ENCODE data around the gene FASLG.
"Not testable (repeated sequence)": the region's sequence is repeated elsewhere in the genome, so short reads cannot be mapped to it uniquely, and the experiment has no call there.

The FASLG gene, protein sequence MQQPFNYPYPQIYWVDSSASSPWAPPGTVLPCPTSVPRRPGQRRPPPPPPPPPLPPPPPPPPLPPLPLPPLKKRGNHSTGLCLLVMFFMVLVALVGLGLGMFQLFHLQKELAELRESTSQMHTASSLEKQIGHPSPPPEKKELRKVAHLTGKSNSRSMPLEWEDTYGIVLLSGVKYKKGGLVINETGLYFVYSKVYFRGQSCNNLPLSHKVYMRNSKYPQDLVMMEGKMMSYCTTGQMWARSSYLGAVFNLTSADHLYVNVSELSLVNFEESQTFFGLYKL

DNA sequence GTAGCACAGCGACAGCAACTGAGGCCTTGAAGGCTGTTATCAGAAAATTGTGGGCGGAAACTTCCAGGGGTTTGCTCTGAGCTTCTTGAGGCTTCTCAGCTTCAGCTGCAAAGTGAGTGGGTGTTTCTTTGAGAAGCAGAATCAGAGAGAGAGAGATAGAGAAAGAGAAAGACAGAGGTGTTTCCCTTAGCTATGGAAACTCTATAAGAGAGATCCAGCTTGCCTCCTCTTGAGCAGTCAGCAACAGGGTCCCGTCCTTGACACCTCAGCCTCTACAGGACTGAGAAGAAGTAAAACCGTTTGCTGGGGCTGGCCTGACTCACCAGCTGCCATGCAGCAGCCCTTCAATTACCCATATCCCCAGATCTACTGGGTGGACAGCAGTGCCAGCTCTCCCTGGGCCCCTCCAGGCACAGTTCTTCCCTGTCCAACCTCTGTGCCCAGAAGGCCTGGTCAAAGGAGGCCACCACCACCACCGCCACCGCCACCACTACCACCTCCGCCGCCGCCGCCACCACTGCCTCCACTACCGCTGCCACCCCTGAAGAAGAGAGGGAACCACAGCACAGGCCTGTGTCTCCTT is at the start of gene FASLG:
Gene FASLG, plus strand, starts transcription at position 233 of the 583 bp plus-strand sequence. Its CDS starts 99 bp downstream, at position 332.
- no peak for DNase-seq

DNA sequence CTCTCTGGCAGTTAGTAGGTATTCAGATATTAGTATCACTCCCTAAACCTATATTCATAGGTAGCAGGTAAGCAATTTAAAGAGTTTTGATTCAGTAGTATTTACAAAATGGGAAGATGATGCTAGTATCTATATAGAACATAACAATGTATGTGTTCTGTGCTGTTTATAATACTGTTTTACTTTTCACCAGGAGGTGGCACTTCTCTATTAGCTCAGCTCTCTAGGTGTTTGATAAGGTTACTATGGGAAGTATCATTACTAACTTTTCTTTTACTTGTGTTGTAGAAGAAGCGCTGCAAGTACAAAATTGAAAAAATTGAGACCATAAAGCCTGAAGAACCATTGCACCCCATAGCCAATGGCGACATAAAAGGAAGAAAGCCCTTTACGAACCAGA is 49.4 kb upstream of the FASLG start:
- DNase-seq, result no peak

DNA sequence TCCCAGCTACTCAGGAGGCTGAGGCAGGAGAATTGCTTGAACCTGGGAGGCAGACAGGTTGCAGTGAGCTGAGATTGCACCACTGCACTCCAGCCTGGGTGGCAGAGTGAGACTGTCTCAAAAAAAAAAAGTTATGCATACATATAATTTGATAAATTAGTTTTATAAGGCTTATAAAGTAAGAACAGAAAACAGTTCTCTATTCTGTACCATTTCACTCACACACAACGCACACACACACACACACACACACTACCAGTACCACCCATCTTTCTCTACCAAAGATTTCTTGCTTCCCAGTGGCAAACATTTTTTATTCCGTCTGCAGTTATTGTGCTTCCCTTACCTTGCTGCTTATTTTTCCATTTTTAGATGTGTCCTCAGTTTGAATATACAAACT is 46.4 kb upstream of the FASLG start:
- no peak for DNase-seq

DNA sequence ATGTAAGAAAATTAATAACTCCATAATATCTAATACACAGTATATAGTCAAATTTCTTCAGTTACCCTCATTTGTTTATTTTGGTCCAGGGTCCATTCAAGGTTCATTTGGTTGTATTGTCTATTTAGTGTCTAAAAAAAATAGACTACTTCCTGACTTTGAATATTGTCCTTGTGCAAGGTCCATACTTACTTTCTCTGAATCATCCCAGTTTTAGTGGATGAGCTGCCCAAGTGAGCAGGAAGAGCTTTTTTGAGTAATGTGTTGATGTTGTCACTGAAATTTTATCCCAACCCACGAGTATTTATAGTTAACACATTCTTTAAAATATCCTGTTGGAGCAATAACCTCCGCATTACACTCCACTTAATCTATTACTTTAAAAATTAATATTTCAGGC is 45.6 kb upstream of the FASLG start:
- DNase-seq, result no peak

DNA sequence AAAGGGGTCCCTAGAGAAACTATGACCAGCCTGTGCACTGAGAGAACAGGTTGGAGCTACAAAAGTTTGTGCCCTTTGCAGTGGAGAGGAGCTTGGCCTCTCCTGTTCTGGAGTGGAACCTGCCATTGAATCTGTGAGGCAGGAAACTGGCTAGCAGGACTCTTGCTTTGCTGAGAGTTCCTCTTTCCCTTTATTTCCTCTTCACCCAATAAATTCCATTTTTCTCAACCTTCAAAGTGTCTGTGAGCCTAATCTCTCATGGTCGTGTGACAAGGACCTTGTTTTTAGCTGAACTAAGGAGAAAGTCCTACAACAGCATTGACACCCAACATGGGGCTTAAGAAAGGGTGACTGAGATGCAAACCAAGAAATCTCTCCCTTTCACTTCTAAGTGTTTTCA is 42.7 kb upstream of the FASLG start:
- no peak for DNase-seq

DNA sequence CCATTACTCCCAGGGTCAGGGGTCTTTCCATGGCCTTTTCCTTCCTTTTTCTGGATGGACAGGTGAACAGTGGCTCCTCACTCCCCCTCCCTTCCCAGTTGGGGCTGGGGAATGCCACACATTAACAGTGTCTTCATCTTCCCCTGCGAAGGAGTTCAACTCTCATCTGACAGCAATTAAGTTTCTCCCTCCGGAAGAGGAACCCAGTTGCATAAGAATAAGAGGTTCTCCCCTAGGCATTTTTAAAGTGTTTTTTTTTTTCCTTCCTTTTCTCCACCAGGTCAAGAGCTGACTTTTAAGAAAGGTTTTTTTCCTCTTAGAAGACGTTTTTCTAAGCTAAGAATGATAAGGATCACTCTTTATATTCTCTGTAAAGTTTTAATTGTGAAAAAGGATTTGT is 42.3 kb upstream of the FASLG start:
- no peak for DNase-seq

DNA sequence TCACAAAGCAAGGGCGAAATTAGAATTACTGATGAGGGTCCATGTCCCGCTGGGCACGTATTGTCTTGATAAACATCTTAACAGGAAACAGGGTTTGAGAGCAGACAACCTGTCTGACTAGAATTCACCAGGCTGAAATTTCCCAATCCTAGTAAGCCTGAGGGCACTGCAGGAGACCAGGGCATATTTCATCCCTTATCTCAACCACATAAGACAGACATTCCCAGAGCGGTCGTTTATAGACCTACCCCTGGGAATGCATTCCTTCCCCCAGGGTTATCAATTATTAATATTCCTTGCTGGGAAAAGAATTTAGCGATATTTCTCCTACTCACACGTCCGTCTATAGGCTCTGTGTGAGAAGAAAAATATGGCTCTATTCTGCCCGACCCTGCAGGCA is 38.3 kb upstream of the FASLG start:
- DNase-seq, result not testable (repeated sequence)

DNA sequence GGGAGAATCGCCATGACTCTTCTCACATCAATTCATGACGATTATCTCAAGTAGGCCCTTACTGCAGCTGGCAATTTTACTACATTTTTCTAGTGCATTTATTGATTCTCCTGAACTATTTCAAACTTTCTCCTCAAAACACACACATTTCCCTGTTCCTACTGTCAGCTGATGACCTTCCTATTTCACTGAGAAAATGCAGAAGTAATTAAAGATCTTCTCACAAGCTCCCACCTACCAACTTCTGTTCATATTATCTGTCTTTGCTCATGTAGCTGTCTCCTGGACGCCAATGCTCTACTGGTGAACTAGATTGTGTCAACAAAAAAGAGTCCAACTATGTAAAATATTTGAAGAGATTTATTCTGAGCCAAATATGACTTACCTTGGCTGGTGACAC is 36.4 kb upstream of the FASLG start:
- DNase-seq, result no peak

DNA sequence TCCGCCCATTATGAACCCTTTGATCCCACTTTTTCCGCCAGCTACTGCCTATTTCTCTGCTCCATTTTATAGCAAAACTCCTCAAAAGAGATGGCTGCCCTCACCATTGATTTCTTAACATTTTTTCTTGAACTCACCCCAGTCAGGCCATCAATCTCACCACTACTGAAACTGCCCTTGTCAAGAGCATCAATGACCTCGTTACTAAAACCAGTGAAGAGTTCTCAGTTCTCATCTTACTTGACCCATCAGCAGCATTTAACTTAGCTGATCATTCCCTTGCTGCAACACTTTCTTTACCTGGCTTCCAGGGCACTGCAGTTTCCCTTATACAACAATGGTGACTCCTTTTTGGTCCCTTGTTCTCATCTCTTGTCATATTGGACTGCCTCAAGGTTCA is 35.2 kb upstream of the FASLG start:
- no peak for DNase-seq

DNA sequence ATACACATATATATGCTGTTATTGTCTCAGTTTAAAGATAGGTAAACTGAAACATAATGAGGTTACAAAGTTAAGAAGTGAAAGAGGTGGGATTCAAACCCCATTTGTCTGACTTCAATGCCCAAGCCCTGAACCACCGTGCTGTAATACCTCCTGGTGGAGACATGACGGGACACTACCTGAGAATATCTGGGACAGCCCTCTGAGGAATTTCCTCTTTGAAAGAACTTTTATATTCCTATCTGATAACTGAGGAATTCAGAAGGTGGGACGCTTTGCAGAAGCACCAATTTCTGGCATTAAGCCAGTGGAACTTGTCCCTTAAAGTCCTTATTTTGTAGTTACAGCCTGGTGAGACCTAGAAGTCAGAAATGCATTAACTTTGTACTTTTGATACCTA is 32.1 kb upstream of the FASLG start:
- no peak for DNase-seq

DNA sequence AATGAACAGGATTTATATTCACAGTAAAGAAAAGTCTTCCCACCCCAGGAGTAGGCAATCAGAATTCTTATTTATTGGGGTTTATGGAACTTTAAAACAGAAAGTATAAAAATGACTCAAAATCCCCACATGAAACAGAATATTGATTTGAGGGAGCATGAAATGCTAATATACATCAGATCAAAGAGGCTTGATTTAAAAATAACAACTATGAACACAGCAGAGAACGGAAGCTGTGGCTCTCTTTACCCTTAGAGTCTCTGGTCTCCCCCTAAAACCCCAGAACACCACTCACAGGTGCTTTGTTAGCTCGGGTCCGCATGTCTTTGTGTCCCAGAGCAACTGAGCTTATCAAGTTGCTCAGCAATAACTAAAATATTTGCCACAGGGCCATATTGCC is 31.2 kb upstream of the FASLG start:
- DNase-seq, result no peak

DNA sequence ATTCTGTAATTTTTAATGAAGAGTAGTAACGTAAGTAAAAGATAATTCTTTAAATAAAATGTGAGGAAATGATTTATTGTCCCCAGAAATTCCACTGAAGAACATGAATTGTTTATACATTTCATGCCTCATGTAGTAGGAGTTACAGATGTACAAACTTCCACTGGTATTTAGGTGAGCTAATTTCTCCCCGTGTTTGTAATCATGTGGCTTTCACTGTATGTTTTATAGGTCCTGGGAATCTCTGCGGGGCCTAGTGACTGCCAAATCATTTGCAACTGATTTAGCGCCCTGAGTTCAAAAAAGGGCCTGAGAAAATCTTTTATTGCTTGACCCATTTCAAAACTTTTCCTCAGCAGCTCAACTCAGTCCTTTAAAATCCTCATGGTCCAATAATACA is 30.5 kb upstream of the FASLG start:
- DNase-seq, result no peak

DNA sequence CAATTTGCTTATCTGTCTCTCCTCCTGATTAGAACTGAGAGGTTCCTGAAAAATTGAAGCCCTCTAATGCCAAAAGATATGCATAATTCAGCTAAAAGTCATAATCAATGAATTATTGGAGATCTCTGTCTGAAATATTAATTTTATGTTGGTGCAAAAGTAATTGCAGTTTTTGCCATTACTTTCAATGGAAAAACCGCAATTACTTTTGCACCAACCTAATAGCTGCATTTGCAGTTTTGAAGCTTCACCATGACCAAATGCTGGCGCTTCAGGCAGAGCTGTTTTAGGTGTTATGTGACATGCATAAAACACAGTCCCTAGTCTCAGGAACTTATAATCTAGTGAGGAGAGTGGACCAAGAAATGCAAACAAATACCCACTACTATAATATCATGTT is 29.7 kb upstream of the FASLG start:
- no peak for DNase-seq

DNA sequence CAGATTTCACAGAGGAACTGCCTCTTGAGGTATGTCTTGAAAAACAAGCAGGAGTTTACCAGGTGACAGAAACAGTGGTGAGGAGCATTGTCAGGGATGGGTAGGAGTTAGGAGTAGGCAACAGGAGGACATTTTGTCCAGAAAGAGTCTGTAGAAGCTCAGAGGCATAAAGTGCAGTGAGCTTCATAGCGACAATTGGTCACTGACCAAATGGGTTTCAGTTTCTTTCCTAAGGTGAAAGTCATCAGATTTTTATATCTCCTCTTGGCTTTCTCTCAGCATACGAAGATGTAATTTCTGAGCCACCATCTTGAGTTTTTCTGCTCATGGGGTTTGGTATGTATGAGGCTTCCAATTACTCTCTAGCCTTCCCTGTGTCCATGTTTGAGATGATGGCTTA is 29.3 kb upstream of the FASLG start:
- DNase-seq, result no peak

DNA sequence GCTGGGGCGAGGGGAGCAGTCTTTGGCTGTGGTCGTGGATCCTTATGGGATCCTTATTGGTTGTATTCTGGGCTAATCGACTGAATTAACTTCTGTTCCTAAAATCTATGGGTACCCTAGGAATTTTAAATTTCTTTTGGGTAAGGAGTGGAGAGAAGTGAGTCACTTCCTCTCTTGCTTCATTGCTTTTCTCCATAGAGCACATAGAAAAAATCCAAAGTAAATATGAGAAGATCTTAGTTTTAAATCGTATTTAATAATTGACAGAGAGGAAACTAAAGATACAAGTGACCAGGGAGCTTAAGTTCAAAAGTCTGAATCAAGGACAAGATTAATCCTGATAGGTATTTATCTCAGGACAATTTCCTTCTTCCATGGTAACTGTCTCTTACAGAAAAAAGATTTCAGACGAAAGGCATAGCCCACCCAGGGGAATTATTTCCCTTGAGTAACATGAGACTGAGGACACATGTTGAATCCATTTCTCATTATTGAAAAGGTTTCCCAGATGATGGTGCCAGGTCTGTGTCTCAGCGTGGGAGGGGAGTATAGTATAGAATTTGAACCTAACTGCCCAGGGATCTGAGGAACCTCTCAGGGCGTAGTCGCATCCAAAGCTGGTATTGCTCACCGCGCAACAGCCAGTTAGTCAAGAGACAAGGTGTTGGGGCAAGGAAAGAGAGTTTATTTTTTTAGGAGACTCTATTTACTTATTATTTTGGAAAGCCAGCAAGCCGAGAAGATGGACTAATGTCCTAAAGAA is 28.7 kb upstream of the FASLG start:
- no peak for DNase-seq

DNA sequence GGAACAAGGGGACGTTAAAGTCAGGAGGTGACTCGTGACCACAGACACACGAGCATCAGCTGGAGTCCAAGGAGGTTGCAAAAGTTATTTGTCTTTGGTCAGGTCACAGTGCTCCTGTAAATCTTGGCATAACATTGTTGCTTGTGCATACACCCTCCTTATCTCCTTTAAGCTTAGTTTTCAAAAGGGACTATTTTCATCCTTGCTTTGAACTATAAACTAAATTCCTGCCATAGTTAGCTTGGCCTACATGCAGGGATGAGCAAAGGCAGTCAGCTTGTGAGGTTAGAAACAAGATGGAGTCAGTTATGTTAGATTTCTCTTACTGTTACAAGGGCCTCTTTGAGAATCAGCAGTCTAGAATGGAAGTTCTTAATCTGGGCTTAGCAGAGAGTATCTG is 28.0 kb upstream of the FASLG start:
- no peak for DNase-seq

DNA sequence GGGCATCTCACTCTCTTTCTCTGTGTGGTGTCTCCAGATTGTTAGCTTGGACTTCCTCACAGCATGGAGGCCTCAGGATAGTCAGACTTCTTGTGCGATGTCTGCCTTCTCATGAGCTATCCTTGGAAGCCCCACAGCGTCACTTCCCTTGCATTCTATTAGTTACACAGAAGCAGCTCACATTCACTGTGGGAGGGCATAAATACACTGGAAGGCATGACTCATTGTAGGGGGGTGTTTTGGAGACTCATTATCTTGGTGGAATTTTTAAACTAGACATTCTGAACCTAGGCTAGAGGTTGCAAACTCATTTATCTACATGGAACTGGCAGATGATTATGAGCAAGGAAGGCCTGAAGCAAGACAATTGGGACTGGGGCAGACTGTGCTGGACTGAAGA is 21.4 kb upstream of the FASLG start:
- DNase-seq, result no peak

DNA sequence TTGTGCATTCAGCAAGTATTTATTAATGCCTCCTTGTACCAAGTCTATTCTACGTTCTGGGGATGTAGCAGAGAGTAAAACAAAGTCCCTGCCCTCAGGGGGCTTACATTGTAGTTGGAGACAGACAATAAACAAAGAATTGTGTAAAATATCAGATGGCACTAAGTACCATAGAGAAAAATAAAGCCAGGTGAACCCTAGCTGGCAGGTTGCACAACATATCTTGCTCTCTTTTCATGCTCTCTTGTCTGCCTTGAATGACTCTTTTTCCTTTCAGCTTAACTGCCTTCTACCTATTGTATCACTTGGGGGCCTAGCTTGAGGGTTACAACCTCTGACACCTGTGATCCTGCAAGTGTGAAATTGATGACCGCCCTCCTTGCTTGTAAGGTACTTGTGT is 20.7 kb upstream of the FASLG start:
- no peak for DNase-seq

DNA sequence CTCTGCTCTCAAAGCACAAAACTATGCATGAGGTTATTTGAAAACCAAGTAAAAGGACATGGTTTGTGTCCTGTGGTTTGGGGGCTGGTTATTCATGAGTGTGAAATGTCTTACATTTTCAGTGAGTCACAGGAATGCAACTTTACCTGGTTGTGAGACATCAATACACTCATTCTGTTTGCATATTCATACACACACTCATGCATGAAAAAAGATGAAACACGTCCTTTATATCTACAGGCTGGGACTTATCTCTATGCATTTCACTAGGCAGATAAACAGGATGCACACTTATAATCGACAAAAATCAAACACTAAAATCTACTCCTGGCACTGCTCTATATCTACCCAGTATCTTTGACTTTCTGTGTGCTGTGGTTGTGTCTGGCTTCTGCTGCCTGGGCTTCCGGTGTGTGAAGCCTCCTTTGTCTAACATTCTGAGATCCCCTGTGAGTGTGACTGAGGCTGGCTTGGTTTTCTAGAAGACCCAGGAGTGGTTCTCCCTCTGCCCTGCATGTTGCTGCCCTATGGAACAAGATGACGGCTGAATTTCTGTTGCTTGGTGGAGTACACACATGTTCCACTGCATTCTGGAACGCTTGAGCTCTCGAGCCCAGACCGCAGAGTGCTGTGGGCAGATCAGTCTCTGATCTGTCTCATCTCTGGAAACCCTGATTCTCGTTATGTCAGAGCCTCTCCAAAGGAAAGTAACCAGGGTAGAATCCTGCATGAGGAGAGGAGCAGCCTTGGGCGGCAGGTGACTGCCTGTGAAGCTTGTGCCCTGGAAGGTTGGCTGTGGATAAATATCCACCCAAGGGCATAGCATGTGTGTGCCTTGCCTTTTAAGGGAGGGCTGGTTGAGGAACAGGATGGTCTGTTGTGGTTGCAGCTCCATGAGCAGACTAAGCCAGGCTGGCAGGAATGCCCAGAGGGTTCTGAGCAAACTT is 19.7 kb upstream of the FASLG start:
- DNase-seq, result no peak

DNA sequence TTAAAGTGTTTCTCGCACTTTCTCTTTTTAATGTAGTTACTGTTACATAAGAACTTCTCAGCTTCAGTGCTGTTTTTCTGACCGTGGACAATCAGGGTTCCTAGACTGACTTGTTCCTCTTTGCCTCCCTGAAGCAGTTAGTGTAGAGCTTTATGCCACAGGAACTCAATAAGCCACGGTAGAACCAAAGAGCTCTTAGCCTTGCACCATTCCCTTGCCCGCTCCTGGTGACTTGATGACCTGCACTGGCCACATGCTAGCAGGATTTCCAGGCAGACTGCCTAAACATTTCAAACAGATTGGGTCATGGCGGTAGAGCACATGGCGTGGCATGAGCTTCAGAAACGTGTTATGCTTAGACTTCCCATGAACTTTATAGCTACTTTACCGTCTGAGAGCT is 18.8 kb upstream of the FASLG start:
- no peak for DNase-seq

DNA sequence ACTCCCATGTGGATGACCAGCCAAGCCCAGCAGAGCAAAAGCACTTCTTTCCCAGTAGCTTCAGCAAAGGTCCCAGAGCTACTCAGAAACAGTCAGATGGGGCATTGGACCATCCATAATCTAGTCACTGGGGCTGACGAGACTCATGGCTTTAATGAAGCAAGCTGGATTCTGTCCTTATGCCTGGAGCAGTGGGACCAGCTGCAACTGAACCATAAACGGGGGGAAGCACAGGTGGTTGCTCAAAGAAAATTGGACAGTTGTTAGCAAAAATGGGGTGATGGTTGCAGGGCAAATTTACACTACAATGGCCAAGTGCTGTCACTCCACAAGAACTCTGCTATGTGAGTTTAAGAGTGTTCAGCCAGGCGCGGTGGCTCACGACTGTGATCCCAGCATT is 17.4 kb upstream of the FASLG start:
- no peak for DNase-seq

DNA sequence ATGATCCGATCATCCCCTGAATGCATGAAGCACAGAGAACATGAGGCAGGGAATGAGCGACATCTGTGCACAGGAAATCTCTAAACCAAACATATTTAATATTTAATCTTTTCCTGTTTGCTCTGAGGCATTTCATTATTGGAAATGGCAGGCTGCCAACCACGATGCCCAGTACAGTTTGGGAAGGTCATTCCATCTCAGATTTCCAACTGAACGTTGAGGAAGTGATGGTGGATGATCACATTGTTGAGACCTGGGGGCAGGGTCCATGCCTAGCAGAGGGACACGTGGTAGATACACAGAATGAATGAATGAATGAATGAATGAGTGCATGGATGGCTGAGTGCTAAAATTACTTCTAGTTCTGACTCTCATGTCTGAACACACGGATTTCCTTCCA is 15.9 kb upstream of the FASLG start:
- DNase-seq, result no peak

DNA sequence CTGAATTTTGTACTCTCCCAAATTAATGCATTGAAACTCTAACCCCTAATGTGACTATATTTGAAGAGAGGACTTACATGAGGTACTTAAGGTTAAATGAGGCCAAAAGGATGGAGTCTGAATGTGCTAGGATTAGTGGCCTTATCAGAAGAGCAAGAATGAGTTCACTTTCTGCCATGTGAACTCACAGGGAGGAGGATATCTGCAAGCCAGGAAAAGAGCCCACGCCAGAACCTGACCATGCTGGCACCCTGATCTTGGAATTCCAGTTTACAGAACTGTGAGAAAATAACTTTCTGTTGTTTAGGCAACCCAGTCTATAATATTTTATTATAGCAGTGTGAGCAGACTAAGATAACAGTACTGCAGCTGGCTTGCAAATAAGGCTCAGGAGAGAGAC is 12.2 kb upstream of the FASLG start:
- DNase-seq, result no peak
